Natural killer cell (primary cell): ENCODE measurements around the gene RIT1. TPM values are rescaled to one million over a fixed set of nuclear protein-coding genes. Genes with fewer than 3 reads are reported as not detected.
A peak's percentile ranks its signal among the peaks of the same experiment; 100 is the strongest.

Source experiments
- ATAC-seq, 3 donors: fragments of 150-1000 bp in 2 of 3; fragments of 200-7000 bp in 1 of 3; cut with Tn5 transposase; 1 replicate in 1 of 3; 2 replicates in 2 of 3; pipeline ENCODE4 v1.10.0; 2021; ENCODE audit warnings: mild to moderate bottlenecking in 2 of 3, moderate library complexity in 2 of 3
- DNase-seq, 2 donors: peaks; one replicate each; pipeline versions ENCODE4 v3.0.0 to v3.0.0-alpha.2; 2013 to 2021; ENCODE audit warnings: mixed read lengths in 1 of 2
- H3K27ac ChIP-seq: one replicate; pipeline ENCODE4 v1.5.1; 2013; ENCODE audit warnings: mild to moderate bottlenecking, low read length
- H3K27me3 ChIP-seq: one replicate; pipeline ENCODE4 v1.6.1; 2013; ENCODE audit warnings: low read length; ENCODE audit not compliant: control insufficient read depth, insufficient read depth
- H3K36me3 ChIP-seq: one replicate; pipeline ENCODE4 v1.6.1; 2013; ENCODE audit warnings: low read length; ENCODE audit not compliant: control insufficient read depth, insufficient read depth
- H3K4me1 ChIP-seq: one replicate; pipeline ENCODE4 v1.6.1; 2013; ENCODE audit warnings: low read length; ENCODE audit not compliant: control insufficient read depth, insufficient read depth
- H3K4me3 ChIP-seq: one replicate; pipeline ENCODE4 v1.5.1; 2013; ENCODE audit warnings: low read length
- H3K9me3 ChIP-seq: one replicate; pipeline ENCODE4 v1.6.1; 2013; ENCODE audit warnings: low read length; ENCODE audit not compliant: control insufficient read depth, insufficient read depth
- H3K27ac Mint-ChIP-seq, 2 donors: one replicate each; pipeline ENCODE4 v1.8.0; 2022; ENCODE audit warnings: mild to moderate bottlenecking in 2 of 2, mixed read lengths in 2 of 2, moderate library complexity in 1 of 2
- H3K27me3 Mint-ChIP-seq, 2 donors: one replicate each; pipeline ENCODE4 v1.8.0; 2022; ENCODE audit warnings: low read depth in 2 of 2, mixed read lengths in 2 of 2
- H3K36me3 Mint-ChIP-seq: one replicate; pipeline ENCODE4 v1.8.0; 2022; ENCODE audit warnings: mixed read lengths
- H3K4me1 Mint-ChIP-seq, 2 donors: one replicate each; pipeline ENCODE4 v1.8.0; 2022; ENCODE audit warnings: mixed read lengths in 2 of 2
- H3K4me3 Mint-ChIP-seq: one replicate; pipeline ENCODE4 v1.8.0; 2022; ENCODE audit warnings: mild to moderate bottlenecking, moderate library complexity, mixed read lengths
- H3K9me3 Mint-ChIP-seq, 2 donors: one replicate each; pipeline ENCODE4 v1.8.0; 2022; ENCODE audit warnings: mixed read lengths in 2 of 2
- WGBS: methylation state at CpG from one replicate; pipeline ENCODE4 v1.1.7; 2013; ENCODE audit warnings: missing lambda C conversion rate; ENCODE audit not compliant: insufficient coverage; 5-methylcytosine and 5-hydroxymethylcytosine counted together
- intact Hi-C: fragments of 100-400 bp; cut with micrococcal nuclease; formaldehyde crosslinking; loops from one replicate; pipeline ENCODE4 v1.14.2; 2022
- total RNA-seq, 4 donors: library from RNA; stranded (reverse); fragments of 120-200 nt in 1 of 4; gene quantifications; one replicate each; pipeline versions ENCODE4 v1.2.3 to v1.2.4, GENCODE V29; 2013 to 2022
- TF ChIP-seq, protein P1 (sequence below): fragments of 200-600 bp; IDR thresholded peaks from one replicate; pipeline ENCODE4 v1.8.0; 2022; ENCODE audit warnings: antibody characterized with exemption

The RIT1 gene
- total RNA-seq, 3 donors from 2014 or later (not counting 1 experiment from before 2014, with no cell fraction given) = 79.1 to 86.1 (median 79.2) TPM

DNA sequence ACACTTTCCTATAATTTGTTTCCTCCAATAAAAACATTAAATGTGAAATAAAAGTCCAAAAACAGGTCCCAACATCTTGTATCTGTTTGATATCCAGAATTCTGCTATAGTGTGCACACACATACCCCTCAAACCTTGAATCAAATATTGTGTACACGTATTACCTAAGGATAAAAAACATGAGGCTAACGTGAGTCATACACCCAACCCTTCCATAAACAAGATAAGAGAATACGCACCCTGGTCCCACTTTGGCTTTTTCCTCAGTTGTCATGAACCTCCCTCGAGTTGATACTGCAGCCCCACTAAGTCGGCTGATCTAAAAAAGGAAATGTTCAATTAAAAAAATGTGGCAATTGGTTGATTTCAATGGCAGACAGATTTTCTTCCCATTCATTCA, 17.9 kb upstream of the RIT1 start:
- no peak overlapping the region for H3K4me3 ChIP-seq
- Mint-ChIP-seq H3K4me3 (no peak overlapping the region), H3K9me3 (no peaks in the 10 kb centered on the region), H3K4me1 (peaks cover 22 to 24% of the 10 kb centered on the region in 2 donors), H3K27me3 (no peaks in the 10 kb centered on the region), H3K27ac (peak overlapping the region; percentile 62 to 69), H3K36me3 (peaks cover 13% of the 10 kb centered on the region)
- H3K27me3 ChIP-seq = no peaks in the 10 kb centered on the region
- ATAC-seq = no peak
- intact Hi-C loops = no loop called here
- TF ChIP-seq, protein P1, sequence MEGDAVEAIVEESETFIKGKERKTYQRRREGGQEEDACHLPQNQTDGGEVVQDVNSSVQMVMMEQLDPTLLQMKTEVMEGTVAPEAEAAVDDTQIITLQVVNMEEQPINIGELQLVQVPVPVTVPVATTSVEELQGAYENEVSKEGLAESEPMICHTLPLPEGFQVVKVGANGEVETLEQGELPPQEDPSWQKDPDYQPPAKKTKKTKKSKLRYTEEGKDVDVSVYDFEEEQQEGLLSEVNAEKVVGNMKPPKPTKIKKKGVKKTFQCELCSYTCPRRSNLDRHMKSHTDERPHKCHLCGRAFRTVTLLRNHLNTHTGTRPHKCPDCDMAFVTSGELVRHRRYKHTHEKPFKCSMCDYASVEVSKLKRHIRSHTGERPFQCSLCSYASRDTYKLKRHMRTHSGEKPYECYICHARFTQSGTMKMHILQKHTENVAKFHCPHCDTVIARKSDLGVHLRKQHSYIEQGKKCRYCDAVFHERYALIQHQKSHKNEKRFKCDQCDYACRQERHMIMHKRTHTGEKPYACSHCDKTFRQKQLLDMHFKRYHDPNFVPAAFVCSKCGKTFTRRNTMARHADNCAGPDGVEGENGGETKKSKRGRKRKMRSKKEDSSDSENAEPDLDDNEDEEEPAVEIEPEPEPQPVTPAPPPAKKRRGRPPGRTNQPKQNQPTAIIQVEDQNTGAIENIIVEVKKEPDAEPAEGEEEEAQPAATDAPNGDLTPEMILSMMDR = no peak
- DNase-seq = no peak
- H3K27ac ChIP-seq = no peak overlapping the region
- 94% methylated on average over 5 of the region's 5 CpGs for WGBS
- peaks cover 73% of the 10 kb centered on the region for H3K36me3 ChIP-seq
- no peaks in the 10 kb centered on the region for H3K9me3 ChIP-seq
- H3K4me1 ChIP-seq = peaks cover 24% of the 10 kb centered on the region

DNA sequence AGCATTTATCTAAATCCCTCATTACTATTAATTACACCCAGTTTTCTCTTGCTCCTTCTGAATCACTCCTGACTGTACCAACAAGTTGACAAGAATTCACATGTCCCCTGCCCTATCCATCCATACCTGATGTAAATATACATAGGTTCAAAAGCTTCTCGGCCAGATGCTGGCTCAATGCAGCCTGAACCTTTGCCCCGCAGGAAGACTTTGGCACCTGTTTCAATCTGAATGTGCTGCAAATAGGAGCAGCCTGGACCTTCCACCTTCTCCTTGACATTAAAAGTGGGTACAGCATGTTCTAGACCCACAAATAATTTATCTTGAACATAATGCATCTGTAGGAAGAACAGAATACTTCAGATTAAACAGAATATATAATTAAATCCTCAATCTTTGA, 14.4 kb upstream of the RIT1 start:
- no peak for ATAC-seq
- peak overlapping the region in 1 of 2 donors; percentile 10 for H3K27ac Mint-ChIP-seq
- WGBS = 95% methylated on average over 2 of the region's 2 CpGs
- no peak overlapping the region for H3K4me3 ChIP-seq
- no peak overlapping the region for H3K4me3 Mint-ChIP-seq
- DNase-seq = no peak
- no peaks in the 10 kb centered on the region for H3K9me3 ChIP-seq
- peaks cover 10 to 16% of the 10 kb centered on the region in 2 donors for H3K4me1 Mint-ChIP-seq
- peaks cover 78% of the 10 kb centered on the region for H3K36me3 ChIP-seq
- H3K9me3 Mint-ChIP-seq = no peaks in the 10 kb centered on the region
- no peaks in the 10 kb centered on the region for H3K27me3 ChIP-seq
- intact Hi-C loops = no loop called here
- no peak overlapping the region for H3K27ac ChIP-seq
- H3K27me3 Mint-ChIP-seq = no peaks in the 10 kb centered on the region
- no peaks in the 10 kb centered on the region for H3K4me1 ChIP-seq
- TF ChIP-seq, protein P1 = no peak
- peaks cover 24% of the 10 kb centered on the region for H3K36me3 Mint-ChIP-seq

DNA sequence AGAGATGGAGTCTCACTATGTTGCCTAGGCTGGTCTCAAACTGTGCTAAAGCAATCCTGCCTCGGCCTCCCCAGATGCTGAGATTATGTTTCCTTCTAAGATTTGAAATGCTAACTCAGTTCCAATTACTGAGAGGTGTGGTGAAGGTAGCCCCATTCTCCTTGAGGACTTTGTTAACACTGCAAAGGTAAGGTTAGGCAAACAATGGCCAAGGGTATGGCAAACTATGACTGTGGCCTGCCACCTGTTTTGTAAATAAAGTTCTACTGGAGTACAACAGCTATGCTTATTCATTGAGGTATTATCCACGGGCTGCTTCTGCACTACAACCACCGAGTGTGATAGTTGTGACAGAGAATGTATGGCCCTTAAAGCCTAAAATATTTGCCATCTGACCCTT, 9.6 kb upstream of the RIT1 start:
- peaks cover 0 to 6% of the 10 kb centered on the region in 2 donors for H3K4me1 Mint-ChIP-seq
- 96% methylated on average over 3 of the region's 3 CpGs for WGBS
- no peaks in the 10 kb centered on the region for H3K9me3 Mint-ChIP-seq
- intact Hi-C loops = no loop called here
- Histone ChIP-seq H3K4me1 (no peaks in the 10 kb centered on the region), H3K27me3 (no peaks in the 10 kb centered on the region), H3K9me3 (no peaks in the 10 kb centered on the region), H3K4me3 (no peak overlapping the region), H3K27ac (no peak overlapping the region), H3K36me3 (peaks cover 84% of the 10 kb centered on the region)
- H3K27ac Mint-ChIP-seq = no peak overlapping the region
- no peaks in the 10 kb centered on the region for H3K27me3 Mint-ChIP-seq
- ATAC-seq (no peak), DNase-seq (no peak)
- TF ChIP-seq, protein P1 = no peak
- H3K4me3 Mint-ChIP-seq = no peak overlapping the region
- peaks cover 24% of the 10 kb centered on the region for H3K36me3 Mint-ChIP-seq

DNA sequence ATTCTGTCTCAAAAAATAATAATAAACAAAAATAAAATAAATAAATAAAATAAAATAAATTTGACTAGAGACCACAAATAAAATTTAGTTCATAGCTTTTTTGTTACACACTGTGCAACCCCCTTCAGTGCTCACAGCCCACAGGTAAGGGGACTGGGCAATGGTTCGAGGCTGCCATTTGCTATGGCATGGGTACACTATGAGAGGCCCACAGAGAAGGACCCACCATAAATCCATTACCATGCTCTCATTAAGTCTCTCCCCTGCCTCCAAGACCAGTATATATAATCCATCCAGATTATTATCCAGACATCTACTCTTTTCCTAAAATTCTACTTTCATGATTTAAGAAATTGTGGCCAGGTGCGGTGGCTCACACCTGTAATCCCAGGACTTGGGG, 8.7 kb upstream of the RIT1 start:
- WGBS = 100% methylated on average over 2 of the region's 2 CpGs
- intact Hi-C loops = no loop called here

More for the DNA sequence above, 8.7 kb upstream of the RIT1 start:
- ATAC-seq (no peak), DNase-seq (no peak)
- Mint-ChIP-seq H3K27ac (no peak overlapping the region), H3K36me3 (peaks cover 27% of the 10 kb centered on the region), H3K4me3 (no peak overlapping the region), H3K27me3 (no peaks in the 10 kb centered on the region), H3K4me1 (peaks cover 0 to 6% of the 10 kb centered on the region in 2 donors), H3K9me3 (no peaks in the 10 kb centered on the region)
- Histone ChIP-seq H3K9me3 (no peaks in the 10 kb centered on the region), H3K4me3 (no peak overlapping the region), H3K4me1 (no peaks in the 10 kb centered on the region), H3K36me3 (peaks cover 83% of the 10 kb centered on the region), H3K27ac (no peak overlapping the region), H3K27me3 (no peaks in the 10 kb centered on the region)
- TF ChIP-seq, protein P1 = no peak
